GM23338 (cell line): ENCODE measurements around the gene PRG3. TPM values are rescaled to one million over a fixed set of nuclear protein-coding genes. Genes with fewer than 3 reads are reported as not detected.

Source experiments
- ATAC-seq: fragments of 200-7000 bp; cut with Tn5 transposase; 3 replicates; pipeline ENCODE4 v1.9.1; 2020
- DNase-seq: peaks from one replicate; pipeline ENCODE4 v3.0.0-alpha.2; 2015; ENCODE audit warnings: low spot score
- H2AFZ ChIP-seq: fragments of 200-600 bp; sonication (generic); 2 replicates; pipeline ENCODE4 v1.8.0; 2016; ENCODE audit warnings: antibody characterized with exemption, mild to moderate bottlenecking, moderate library complexity
- H3F3A ChIP-seq: fragments of 200-600 bp; sonication (generic); replicated peaks from 2 replicates; pipeline ENCODE4 v1.8.0; 2017; ENCODE audit warnings: antibody characterized with exemption, mixed run types, low read depth
- H3K27ac ChIP-seq: fragments of 200-600 bp; sonication (generic); 2 replicates; pipeline ENCODE4 v1.6.1; 2016; ENCODE audit warnings: low read depth
- H3K27me3 ChIP-seq: fragments of 200-600 bp; sonication (generic); 2 replicates; pipeline ENCODE4 v1.8.0; 2016; ENCODE audit warnings: mild to moderate bottlenecking, mixed run types, moderate library complexity; ENCODE audit not compliant: insufficient read depth
- H3K36me3 ChIP-seq: fragments of 200-600 bp; sonication (generic); 2 replicates; pipeline ENCODE4 v1.8.0; 2016; ENCODE audit warnings: mild to moderate bottlenecking; ENCODE audit not compliant: insufficient read depth
- H3K4me1 ChIP-seq: fragments of 200-600 bp; sonication (generic); 2 replicates; pipeline ENCODE4 v1.8.0; 2016; ENCODE audit warnings: mild to moderate bottlenecking, moderate library complexity; ENCODE audit not compliant: insufficient read depth
- H3K4me2 ChIP-seq: fragments of 200-600 bp; sonication (generic); 2 replicates; pipeline ENCODE4 v1.7.1; 2017; ENCODE audit warnings: mixed run types
- H3K4me3 ChIP-seq: fragments of 200-600 bp; sonication (generic); 2 replicates; pipeline ENCODE4 v1.6.1; 2016; ENCODE audit warnings: mixed run types
- H3K79me2 ChIP-seq: fragments of 200-600 bp; sonication (generic); replicated peaks from 2 replicates; pipeline ENCODE4 v1.8.0; 2017; ENCODE audit warnings: mild to moderate bottlenecking; ENCODE audit not compliant: insufficient read depth
- H3K9me2 ChIP-seq: fragments of 200-600 bp; sonication (generic); 2 replicates; pipeline ENCODE4 v1.8.0; 2017; ENCODE audit not compliant: insufficient read depth
- H4K20me1 ChIP-seq: fragments of 200-600 bp; sonication (generic); replicated peaks from 2 replicates; pipeline ENCODE4 v1.8.0; 2017; ENCODE audit warnings: mild to moderate bottlenecking; ENCODE audit not compliant: insufficient read depth
- H3K27ac Mint-ChIP-seq: 2 replicates; pipeline ENCODE4 v1.8.0; 2020; ENCODE audit warnings: inconsistent platforms, mild to moderate bottlenecking, moderate library complexity, mixed read lengths
- H3K27me3 Mint-ChIP-seq: 3 replicates; pipeline ENCODE4 v1.8.0; 2022; ENCODE audit warnings: low read depth, mild to moderate bottlenecking, moderate library complexity, mixed read lengths, inconsistent platforms; ENCODE audit not compliant: insufficient read depth, poor library complexity
- H3K36me3 Mint-ChIP-seq: 3 replicates; pipeline ENCODE4 v1.8.0; 2021; ENCODE audit warnings: low read depth, mild to moderate bottlenecking, inconsistent platforms, moderate library complexity, mixed read lengths
- H3K4me1 Mint-ChIP-seq: 3 replicates; pipeline ENCODE4 v1.8.0; 2020; ENCODE audit warnings: mild to moderate bottlenecking, inconsistent platforms, mixed read lengths
- H3K4me3 Mint-ChIP-seq: 3 replicates; pipeline ENCODE4 v1.8.0; 2021; ENCODE audit warnings: moderate library complexity, mild to moderate bottlenecking, inconsistent platforms, mixed read lengths
- H3K9me3 Mint-ChIP-seq: 3 replicates; pipeline ENCODE4 v1.8.0; 2020; ENCODE audit warnings: moderate library complexity, mild to moderate bottlenecking, inconsistent platforms, mixed read lengths
- ETS1 ChIP-seq: IDR thresholded peaks from 2 replicates; pipeline ENCODE4 v1.6.1; 2016; ENCODE audit warnings: antibody characterized with exemption
- POLR2AphosphoS5 ChIP-seq: IDR thresholded peaks from 2 replicates; pipeline ENCODE4 v1.6.1; 2016; ENCODE audit warnings: antibody characterized with exemption, low read depth
- STAT1 ChIP-seq: IDR thresholded peaks from one replicate; pipeline ENCODE4 v1.6.1; 2016; ENCODE audit warnings: antibody characterized with exemption; ENCODE audit not compliant: unreplicated experiment
- ZNF114 ChIP-seq: fragments of 250-450 bp; sonication (Bioruptor Pico); IDR thresholded peaks from 2 replicates; pipeline ENCODE4 v1.5.0; 2020; ENCODE audit warnings: mild to moderate bottlenecking, moderate library complexity
- ZNF462 ChIP-seq: fragments of 250-450 bp; sonication (Bioruptor Pico); IDR thresholded peaks from 2 replicates; pipeline ENCODE4 v1.5.0; 2020; ENCODE audit warnings: mild to moderate bottlenecking, moderate library complexity
- polyA plus RNA-seq: library from polyadenylated mRNA; unstranded; fragments of >200 nt; fragmentation: Nextera tagmentation; extraction: Ambion mirVana; gene quantifications from 2 replicates; pipeline ENCODE4 v1.2.1, GENCODE V29; 2016
- total RNA-seq: library from RNA; depleted of rRNA; stranded (reverse); fragments of >200 nt; shearing (Covaris generic); gene quantifications from 2 replicates; pipeline ENCODE4 v1.2.3, GENCODE V29; 2014
- TF ChIP-seq, protein P1 (sequence below), 2 experiments: fragments of 200-600 bp in 1 of 2; sonication (generic) in 1 of 2; conservative IDR thresholded peaks; 2 replicates each; pipeline versions ENCODE4 v1.5.1 to v1.6.1; 2016 to 2017; ENCODE audit warnings: antibody characterized with exemption in 2 of 2, low read depth in 2 of 2, mild to moderate bottlenecking in 2 of 2, moderate library complexity in 1 of 2
- TF ChIP-seq, protein P2 (sequence below): IDR thresholded peaks from one replicate; pipeline ENCODE4 v1.6.1; 2018; ENCODE audit warnings: antibody characterized with exemption; ENCODE audit not compliant: unreplicated experiment

The PRG3 gene
- total and polyA plus RNA-seq, 2 experiments from 2014 or later = not detected

DNA sequence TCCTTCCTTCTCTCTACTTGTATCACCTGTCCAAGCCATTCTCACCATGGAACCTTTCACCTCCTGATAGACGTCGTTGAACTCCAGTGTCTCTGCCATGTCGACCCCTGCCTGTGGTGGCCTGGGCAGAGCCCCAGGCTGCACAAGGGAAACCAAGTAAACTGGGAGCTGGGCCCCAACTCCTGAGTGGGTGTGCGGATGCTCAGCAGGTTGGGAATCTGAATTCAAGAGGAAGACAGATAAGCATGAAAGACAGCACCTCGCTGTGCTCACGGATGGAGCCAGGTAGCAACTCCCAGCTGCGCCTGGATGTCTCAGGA is 46.0 kb downstream of the PRG3 start:
- Histone ChIP-seq H3K4me1 (peaks cover 31% of the 10 kb centered on the region), H4K20me1 (peaks cover 16% of the 10 kb centered on the region; the same call in 1 of the 2 replicates), H3K4me2 (peak overlapping the region; percentile 99), H3K79me2 (peaks cover 39% of the 10 kb centered on the region), H3K4me3 (peak overlapping the region; percentile 96), H3K36me3 (peaks cover 35% of the 10 kb centered on the region), H3K27me3 (peaks cover 4% of the 10 kb centered on the region; the same call in 1 of the 2 replicates), H3K9me2 (no peaks in the 10 kb centered on the region), H3K27ac (no peak overlapping the region), H3F3A (no peaks in the 10 kb centered on the region), H2AFZ (no peak overlapping the region)
- Mint-ChIP-seq H3K27me3 (peaks cover 11% of the 10 kb centered on the region), H3K36me3 (peaks cover 51% of the 10 kb centered on the region), H3K4me1 (peaks cover 42% of the 10 kb centered on the region), H3K9me3 (no peaks in the 10 kb centered on the region), H3K4me3 (peak overlapping the region; percentile 97), H3K27ac (peak overlapping the region; percentile 95)
- ATAC-seq (no peak), DNase-seq (no peak)
- TF ChIP-seq, protein P1, sequence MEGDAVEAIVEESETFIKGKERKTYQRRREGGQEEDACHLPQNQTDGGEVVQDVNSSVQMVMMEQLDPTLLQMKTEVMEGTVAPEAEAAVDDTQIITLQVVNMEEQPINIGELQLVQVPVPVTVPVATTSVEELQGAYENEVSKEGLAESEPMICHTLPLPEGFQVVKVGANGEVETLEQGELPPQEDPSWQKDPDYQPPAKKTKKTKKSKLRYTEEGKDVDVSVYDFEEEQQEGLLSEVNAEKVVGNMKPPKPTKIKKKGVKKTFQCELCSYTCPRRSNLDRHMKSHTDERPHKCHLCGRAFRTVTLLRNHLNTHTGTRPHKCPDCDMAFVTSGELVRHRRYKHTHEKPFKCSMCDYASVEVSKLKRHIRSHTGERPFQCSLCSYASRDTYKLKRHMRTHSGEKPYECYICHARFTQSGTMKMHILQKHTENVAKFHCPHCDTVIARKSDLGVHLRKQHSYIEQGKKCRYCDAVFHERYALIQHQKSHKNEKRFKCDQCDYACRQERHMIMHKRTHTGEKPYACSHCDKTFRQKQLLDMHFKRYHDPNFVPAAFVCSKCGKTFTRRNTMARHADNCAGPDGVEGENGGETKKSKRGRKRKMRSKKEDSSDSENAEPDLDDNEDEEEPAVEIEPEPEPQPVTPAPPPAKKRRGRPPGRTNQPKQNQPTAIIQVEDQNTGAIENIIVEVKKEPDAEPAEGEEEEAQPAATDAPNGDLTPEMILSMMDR (conservative IDR thresholded peaks at IDR 0.05; ENCODE audit: low read depth in 2 of 2) = no peak
- TF ChIP-seq POLR2AphosphoS5 (no peak), ZNF114 (CRISPR knock-in tag) (no peak), ETS1 (no peak), ZNF462 (no peak), STAT1 (no peak)
- TF ChIP-seq, protein P2, sequence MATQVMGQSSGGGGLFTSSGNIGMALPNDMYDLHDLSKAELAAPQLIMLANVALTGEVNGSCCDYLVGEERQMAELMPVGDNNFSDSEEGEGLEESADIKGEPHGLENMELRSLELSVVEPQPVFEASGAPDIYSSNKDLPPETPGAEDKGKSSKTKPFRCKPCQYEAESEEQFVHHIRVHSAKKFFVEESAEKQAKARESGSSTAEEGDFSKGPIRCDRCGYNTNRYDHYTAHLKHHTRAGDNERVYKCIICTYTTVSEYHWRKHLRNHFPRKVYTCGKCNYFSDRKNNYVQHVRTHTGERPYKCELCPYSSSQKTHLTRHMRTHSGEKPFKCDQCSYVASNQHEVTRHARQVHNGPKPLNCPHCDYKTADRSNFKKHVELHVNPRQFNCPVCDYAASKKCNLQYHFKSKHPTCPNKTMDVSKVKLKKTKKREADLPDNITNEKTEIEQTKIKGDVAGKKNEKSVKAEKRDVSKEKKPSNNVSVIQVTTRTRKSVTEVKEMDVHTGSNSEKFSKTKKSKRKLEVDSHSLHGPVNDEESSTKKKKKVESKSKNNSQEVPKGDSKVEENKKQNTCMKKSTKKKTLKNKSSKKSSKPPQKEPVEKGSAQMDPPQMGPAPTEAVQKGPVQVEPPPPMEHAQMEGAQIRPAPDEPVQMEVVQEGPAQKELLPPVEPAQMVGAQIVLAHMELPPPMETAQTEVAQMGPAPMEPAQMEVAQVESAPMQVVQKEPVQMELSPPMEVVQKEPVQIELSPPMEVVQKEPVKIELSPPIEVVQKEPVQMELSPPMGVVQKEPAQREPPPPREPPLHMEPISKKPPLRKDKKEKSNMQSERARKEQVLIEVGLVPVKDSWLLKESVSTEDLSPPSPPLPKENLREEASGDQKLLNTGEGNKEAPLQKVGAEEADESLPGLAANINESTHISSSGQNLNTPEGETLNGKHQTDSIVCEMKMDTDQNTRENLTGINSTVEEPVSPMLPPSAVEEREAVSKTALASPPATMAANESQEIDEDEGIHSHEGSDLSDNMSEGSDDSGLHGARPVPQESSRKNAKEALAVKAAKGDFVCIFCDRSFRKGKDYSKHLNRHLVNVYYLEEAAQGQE = no peak
